A549 (cell line): ENCODE results near the gene MAGOH.

ENCODE experiments used
- ESRRA ChIP-seq: fragments of 150-350 bp; IDR thresholded peaks from 2 replicates; pipeline ENCODE4 v1.6.1; 2014; ENCODE audit warnings: mild to moderate bottlenecking, low read length, borderline replicate concordance
- POLR2A ChIP-seq: IDR thresholded peaks from 2 replicates; pipeline ENCODE4 v1.6.1; 2012; ENCODE audit warnings: mild to moderate bottlenecking, low read length
- RCOR1 ChIP-seq: fragments of 150-350 bp; IDR thresholded peaks from 2 replicates; pipeline ENCODE4 v1.6.1; 2014; ENCODE audit warnings: antibody characterized with exemption, low read length, low read depth
- SREBF2 ChIP-seq: fragments of 450-650 bp; IDR thresholded peaks from 2 replicates; pipeline ENCODE4 v1.6.1; 2014; ENCODE audit warnings: mild to moderate bottlenecking, moderate library complexity
- TFCP2L1 ChIP-seq: fragments of 250-450 bp; sonication (Bioruptor Pico); IDR thresholded peaks from 2 replicates; pipeline ENCODE4 v1.5.0; 2021; ENCODE audit warnings: mild to moderate bottlenecking
- TF ChIP-seq, protein P1 (sequence below): IDR thresholded peaks from 2 replicates; pipeline ENCODE4 v1.6.1; 2012
- TF ChIP-seq, protein P2 (sequence below): fragments of 450-650 bp; IDR thresholded peaks from 2 replicates; pipeline ENCODE4 v1.6.1; 2014; ENCODE audit warnings: antibody characterized with exemption
- TF ChIP-seq, protein P3 (sequence below): fragments of >200 bp; sonication (Bioruptor Twin); formaldehyde crosslinking; IDR thresholded peaks from 3 replicates; pipeline ENCODE4 v1.6.1; 2016
- TF ChIP-seq, protein P4 (sequence below): IDR thresholded peaks from 2 replicates; pipeline ENCODE4 v1.6.1; 2012
- TF ChIP-seq, protein P5 (sequence below): fragments of >200 bp; sonication (Bioruptor Twin); formaldehyde crosslinking; IDR thresholded peaks from 3 replicates; pipeline ENCODE4 v1.5.1; 2016

DNA sequence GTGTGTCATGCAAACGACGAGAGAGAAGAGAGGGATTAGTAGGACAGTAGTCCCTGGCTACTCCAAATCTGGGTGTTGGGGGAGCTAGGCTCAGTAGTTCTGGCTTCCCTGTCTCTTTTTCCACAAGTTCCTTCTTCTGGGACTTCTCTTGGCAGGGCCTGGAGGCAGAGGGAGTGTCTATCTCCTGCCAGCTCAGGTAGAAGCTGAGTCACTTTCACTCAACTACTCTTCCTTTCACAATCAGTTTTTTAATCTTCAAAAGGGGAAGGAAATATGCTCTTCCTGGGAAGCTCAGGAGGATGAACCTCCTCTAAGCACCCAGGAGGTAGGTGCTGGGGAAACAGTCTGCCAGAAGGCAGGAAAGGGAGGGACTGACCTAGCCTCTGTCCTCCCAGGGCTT is 35.2 kb upstream of the MAGOH start:
- TF ChIP-seq, protein P1, sequence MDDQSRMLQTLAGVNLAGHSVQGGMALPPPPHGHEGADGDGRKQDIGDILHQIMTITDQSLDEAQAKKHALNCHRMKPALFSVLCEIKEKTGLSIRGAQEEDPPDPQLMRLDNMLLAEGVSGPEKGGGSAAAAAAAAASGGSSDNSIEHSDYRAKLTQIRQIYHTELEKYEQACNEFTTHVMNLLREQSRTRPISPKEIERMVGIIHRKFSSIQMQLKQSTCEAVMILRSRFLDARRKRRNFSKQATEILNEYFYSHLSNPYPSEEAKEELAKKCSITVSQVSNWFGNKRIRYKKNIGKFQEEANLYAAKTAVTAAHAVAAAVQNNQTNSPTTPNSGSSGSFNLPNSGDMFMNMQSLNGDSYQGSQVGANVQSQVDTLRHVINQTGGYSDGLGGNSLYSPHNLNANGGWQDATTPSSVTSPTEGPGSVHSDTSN: no peak
- no peak for TF ChIP-seq ESRRA
- TF ChIP-seq RCOR1: no peak
- TF ChIP-seq, protein P2, sequence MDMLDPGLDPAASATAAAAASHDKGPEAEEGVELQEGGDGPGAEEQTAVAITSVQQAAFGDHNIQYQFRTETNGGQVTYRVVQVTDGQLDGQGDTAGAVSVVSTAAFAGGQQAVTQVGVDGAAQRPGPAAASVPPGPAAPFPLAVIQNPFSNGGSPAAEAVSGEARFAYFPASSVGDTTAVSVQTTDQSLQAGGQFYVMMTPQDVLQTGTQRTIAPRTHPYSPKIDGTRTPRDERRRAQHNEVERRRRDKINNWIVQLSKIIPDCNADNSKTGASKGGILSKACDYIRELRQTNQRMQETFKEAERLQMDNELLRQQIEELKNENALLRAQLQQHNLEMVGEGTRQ: no peak
- TF ChIP-seq POLR2A: no peak
- no peak for TF ChIP-seq SREBF2
- TF ChIP-seq, protein P3, sequence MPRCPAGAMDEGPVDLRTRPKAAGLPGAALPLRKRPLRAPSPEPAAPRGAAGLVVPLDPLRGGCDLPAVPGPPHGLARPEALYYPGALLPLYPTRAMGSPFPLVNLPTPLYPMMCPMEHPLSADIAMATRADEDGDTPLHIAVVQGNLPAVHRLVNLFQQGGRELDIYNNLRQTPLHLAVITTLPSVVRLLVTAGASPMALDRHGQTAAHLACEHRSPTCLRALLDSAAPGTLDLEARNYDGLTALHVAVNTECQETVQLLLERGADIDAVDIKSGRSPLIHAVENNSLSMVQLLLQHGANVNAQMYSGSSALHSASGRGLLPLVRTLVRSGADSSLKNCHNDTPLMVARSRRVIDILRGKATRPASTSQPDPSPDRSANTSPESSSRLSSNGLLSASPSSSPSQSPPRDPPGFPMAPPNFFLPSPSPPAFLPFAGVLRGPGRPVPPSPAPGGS: no peak
- TF ChIP-seq TFCP2L1 (CRISPR knock-in tag): no peak
- TF ChIP-seq, protein P4, sequence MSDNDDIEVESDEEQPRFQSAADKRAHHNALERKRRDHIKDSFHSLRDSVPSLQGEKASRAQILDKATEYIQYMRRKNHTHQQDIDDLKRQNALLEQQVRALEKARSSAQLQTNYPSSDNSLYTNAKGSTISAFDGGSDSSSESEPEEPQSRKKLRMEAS: no peak
- TF ChIP-seq, protein P5, sequence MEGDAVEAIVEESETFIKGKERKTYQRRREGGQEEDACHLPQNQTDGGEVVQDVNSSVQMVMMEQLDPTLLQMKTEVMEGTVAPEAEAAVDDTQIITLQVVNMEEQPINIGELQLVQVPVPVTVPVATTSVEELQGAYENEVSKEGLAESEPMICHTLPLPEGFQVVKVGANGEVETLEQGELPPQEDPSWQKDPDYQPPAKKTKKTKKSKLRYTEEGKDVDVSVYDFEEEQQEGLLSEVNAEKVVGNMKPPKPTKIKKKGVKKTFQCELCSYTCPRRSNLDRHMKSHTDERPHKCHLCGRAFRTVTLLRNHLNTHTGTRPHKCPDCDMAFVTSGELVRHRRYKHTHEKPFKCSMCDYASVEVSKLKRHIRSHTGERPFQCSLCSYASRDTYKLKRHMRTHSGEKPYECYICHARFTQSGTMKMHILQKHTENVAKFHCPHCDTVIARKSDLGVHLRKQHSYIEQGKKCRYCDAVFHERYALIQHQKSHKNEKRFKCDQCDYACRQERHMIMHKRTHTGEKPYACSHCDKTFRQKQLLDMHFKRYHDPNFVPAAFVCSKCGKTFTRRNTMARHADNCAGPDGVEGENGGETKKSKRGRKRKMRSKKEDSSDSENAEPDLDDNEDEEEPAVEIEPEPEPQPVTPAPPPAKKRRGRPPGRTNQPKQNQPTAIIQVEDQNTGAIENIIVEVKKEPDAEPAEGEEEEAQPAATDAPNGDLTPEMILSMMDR: no peak
